HL-60 (cell line): ENCODE data around the gene TEX38.

ENCODE experiments used
- DNase-seq, 2 experiments: peaks; one replicate each; pipeline ENCODE4 v3.0.0-alpha.2; 2010 to 2020; ENCODE audit warnings: low read depth in 1 of 2, low spot score in 1 of 2
- H3K27ac ChIP-seq: fragments of 250-450 bp; sonication (Bioruptor Pico); replicated peaks from 2 replicates; pipeline ENCODE4 v1.5.1; 2020; ENCODE audit warnings: mild to moderate bottlenecking, moderate library complexity
- H3K27me3 ChIP-seq: fragments of 250-450 bp; sonication (Bioruptor Pico); 2 replicates; pipeline ENCODE4 v1.5.1; 2021; ENCODE audit warnings: mild to moderate bottlenecking, moderate library complexity; ENCODE audit not compliant: insufficient read depth, poor library complexity, severe bottlenecking
- H3K4me3 ChIP-seq: replicated peaks from 2 replicates; pipeline ENCODE4 v1.5.1; 2011; ENCODE audit warnings: mild to moderate bottlenecking, control low read depth, low read length; ENCODE audit not compliant: insufficient read depth
- GABPA ChIP-seq: IDR thresholded peaks from 2 replicates; pipeline ENCODE4 v1.6.1; 2012; ENCODE audit warnings: low read depth
- POLR2AphosphoS5 ChIP-seq: IDR thresholded peaks from 2 replicates; pipeline ENCODE4 v1.6.1; 2012; ENCODE audit warnings: low read depth
- REST ChIP-seq: IDR thresholded peaks from 2 replicates; pipeline ENCODE4 v1.6.1; 2012; ENCODE audit warnings: low read depth; ENCODE audit not compliant: insufficient replicate concordance
- SPI1 ChIP-seq: IDR thresholded peaks from 2 replicates; pipeline ENCODE4 v1.6.1; 2012; ENCODE audit warnings: low read depth, mild to moderate bottlenecking, borderline replicate concordance
- TF ChIP-seq, protein P1 (sequence below): IDR thresholded peaks from one replicate; pipeline ENCODE4 v1.5.1; 2011; ENCODE audit warnings: low read length, control low read depth, inconsistent platforms; ENCODE audit not compliant: insufficient read depth

The TEX38 gene

DNA sequence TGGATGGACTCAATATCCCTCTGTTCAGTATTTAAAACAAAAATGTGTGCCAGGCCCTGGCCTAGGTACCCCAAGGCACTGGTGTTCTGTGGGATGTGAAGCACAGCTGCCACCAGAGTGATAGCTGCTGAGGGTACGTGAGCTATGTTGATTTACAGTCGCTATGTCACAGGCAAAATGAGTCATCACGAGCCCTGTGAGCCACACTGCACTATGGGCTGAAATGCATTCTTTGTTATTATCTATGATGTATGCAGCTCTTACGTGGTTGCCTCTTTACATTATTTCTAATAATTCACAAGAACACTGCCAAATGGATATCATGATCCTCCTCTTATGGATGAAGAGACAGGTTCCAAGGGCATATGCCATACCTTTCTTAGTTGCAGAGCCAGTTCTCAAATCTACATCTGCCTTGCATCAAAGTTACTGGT is 2.1 kb downstream of the TEX38 start:
- H3K27ac ChIP-seq, result no peak overlapping the region
- DNase-seq, result no peak
- TF ChIP-seq, protein P1, sequence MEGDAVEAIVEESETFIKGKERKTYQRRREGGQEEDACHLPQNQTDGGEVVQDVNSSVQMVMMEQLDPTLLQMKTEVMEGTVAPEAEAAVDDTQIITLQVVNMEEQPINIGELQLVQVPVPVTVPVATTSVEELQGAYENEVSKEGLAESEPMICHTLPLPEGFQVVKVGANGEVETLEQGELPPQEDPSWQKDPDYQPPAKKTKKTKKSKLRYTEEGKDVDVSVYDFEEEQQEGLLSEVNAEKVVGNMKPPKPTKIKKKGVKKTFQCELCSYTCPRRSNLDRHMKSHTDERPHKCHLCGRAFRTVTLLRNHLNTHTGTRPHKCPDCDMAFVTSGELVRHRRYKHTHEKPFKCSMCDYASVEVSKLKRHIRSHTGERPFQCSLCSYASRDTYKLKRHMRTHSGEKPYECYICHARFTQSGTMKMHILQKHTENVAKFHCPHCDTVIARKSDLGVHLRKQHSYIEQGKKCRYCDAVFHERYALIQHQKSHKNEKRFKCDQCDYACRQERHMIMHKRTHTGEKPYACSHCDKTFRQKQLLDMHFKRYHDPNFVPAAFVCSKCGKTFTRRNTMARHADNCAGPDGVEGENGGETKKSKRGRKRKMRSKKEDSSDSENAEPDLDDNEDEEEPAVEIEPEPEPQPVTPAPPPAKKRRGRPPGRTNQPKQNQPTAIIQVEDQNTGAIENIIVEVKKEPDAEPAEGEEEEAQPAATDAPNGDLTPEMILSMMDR, result no peak
- TF ChIP-seq GABPA, result no peak
- TF ChIP-seq REST, result no peak
- TF ChIP-seq POLR2AphosphoS5, result no peak
- no peak for TF ChIP-seq SPI1
- H3K27me3 ChIP-seq, result no peaks in the 10 kb centered on the region
- no peak overlapping the region for H3K4me3 ChIP-seq

GRCh38 chr1:46675549-46676314 is 4.1 kb downstream of the TEX38 start:
- Histone ChIP-seq H3K27ac (no peak overlapping the region), H3K27me3 (no peaks in the 10 kb centered on the region), H3K4me3 (no peak overlapping the region)
- no peak for TF ChIP-seq GABPA
- no peak for TF ChIP-seq REST
- no peak for TF ChIP-seq SPI1
- TF ChIP-seq, protein P1, result no peak
- no peak for TF ChIP-seq POLR2AphosphoS5
- DNase-seq, result no peak

- no peak for DNase-seq
- Histone ChIP-seq H3K27me3 (no peaks in the 10 kb centered on the region), H3K4me3 (no peak overlapping the region), H3K27ac (no peak overlapping the region)
- TF ChIP-seq REST, result no peak
- no peak for TF ChIP-seq POLR2AphosphoS5
- TF ChIP-seq, protein P1, result no peak
- no peak for TF ChIP-seq GABPA
- TF ChIP-seq SPI1, result no peak
Measured at GRCh38 chr1:46676531-46676930, 4.9 kb downstream of the TEX38 start.
